Activated CD8-positive, alpha-beta T cell treated with anti-CD3 and anti-CD28 coated beads for 36 hours (primary cell): ENCODE measurements around the gene BMP8B. TPM values are rescaled to one million over a fixed set of nuclear protein-coding genes. Genes with fewer than 3 reads are reported as not detected.
"Not testable (repeated sequence)": the region's sequence is repeated elsewhere in the genome, so short reads cannot be mapped to it uniquely, and the experiment has no call there.

Source experiments
- ATAC-seq: fragments of 200-7000 bp; cut with Tn5 transposase; one replicate; pipeline ENCODE4 v1.10.0; 2021; ENCODE audit warnings: mild to moderate bottlenecking, moderate library complexity
- CTCF ChIA-PET: fragments of 350-600 bp; sonication (Branson Sonifier 250); formaldehyde crosslinking; loops from one replicate; lab custom pipeline; 2021; ENCODE audit warnings: antibody characterized with exemption; lab: Charles Lee
- POLR2A ChIA-PET: fragments of 350-600 bp; sonication (Branson Sonifier 250); formaldehyde crosslinking; loops from one replicate; lab custom pipeline; 2021; ENCODE audit warnings: antibody characterized with exemption; lab: Charles Lee
- DNase-seq: peaks from one replicate; pipeline ENCODE4 v3.0.0-alpha.2; 2020
- H3K27ac Mint-ChIP-seq: one replicate; pipeline ENCODE4 v1.8.0; 2021; ENCODE audit warnings: mild to moderate bottlenecking, mixed read lengths
- H3K27me3 Mint-ChIP-seq: one replicate; pipeline ENCODE4 v1.8.0; 2021; ENCODE audit warnings: mixed read lengths
- H3K36me3 Mint-ChIP-seq: one replicate; pipeline ENCODE4 v1.8.0; 2021; ENCODE audit warnings: low read depth, mixed read lengths
- H3K4me1 Mint-ChIP-seq: one replicate; pipeline ENCODE4 v1.8.0; 2021; ENCODE audit warnings: low read depth, mixed read lengths
- H3K4me3 Mint-ChIP-seq: one replicate; pipeline ENCODE4 v1.8.0; 2021; ENCODE audit warnings: mild to moderate bottlenecking, moderate library complexity, mixed read lengths
- H3K9me3 Mint-ChIP-seq: one replicate; pipeline ENCODE4 v1.8.0; 2021; ENCODE audit warnings: mixed read lengths
- intact Hi-C: fragments of 100-400 bp; cut with micrococcal nuclease; formaldehyde crosslinking; loops from one replicate; pipeline ENCODE4 v1.10.0; 2022
- total RNA-seq, 2 experiments: library from RNA; stranded (reverse); gene quantifications; one replicate each; pipeline ENCODE4 v1.2.3, GENCODE V29; 2021
- TF ChIP-seq, protein P1 (sequence below): fragments of 200-600 bp; IDR thresholded peaks from one replicate; pipeline ENCODE4 v1.8.0; 2022; ENCODE audit warnings: antibody characterized with exemption, mild to moderate bottlenecking

Gene BMP8B
- total RNA-seq, 2 experiments from 2014 or later: 0.36 to 0.51 TPM

DNA sequence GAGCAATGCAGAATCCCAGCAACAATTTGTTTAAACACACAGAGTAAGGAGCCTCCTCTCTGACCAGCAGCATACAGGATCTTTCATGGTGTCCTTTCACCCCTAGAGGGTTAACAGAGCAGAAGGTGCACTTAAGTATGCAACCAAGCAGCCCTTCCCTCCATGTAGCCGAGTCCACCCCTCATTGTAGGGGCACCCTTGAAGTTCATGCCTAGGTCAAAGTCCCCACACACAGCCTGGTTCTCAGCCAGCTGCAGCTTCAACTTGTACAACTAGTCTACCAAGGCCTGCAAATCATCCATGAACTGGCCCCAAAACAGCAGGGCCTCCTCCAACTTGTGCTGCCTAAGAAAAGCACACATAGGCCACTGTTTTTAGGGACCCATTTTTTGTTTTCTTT lies 7.0 kb upstream of the BMP8B start:
- peaks cover 13% of the 10 kb centered on the region for H3K27me3 Mint-ChIP-seq
- no peaks in the 10 kb centered on the region for H3K9me3 Mint-ChIP-seq
- H3K27ac Mint-ChIP-seq: no peak overlapping the region
- intact Hi-C loops: loop anchor here (5.0 kb wide), 1 partner anchor 188 kb away; no protein-coding TSS in a partner anchor
- CTCF ChIA-PET: no interaction called here
- peaks cover 8% of the 10 kb centered on the region for H3K4me1 Mint-ChIP-seq
- TF ChIP-seq, protein P1, sequence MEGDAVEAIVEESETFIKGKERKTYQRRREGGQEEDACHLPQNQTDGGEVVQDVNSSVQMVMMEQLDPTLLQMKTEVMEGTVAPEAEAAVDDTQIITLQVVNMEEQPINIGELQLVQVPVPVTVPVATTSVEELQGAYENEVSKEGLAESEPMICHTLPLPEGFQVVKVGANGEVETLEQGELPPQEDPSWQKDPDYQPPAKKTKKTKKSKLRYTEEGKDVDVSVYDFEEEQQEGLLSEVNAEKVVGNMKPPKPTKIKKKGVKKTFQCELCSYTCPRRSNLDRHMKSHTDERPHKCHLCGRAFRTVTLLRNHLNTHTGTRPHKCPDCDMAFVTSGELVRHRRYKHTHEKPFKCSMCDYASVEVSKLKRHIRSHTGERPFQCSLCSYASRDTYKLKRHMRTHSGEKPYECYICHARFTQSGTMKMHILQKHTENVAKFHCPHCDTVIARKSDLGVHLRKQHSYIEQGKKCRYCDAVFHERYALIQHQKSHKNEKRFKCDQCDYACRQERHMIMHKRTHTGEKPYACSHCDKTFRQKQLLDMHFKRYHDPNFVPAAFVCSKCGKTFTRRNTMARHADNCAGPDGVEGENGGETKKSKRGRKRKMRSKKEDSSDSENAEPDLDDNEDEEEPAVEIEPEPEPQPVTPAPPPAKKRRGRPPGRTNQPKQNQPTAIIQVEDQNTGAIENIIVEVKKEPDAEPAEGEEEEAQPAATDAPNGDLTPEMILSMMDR: no peak
- H3K36me3 Mint-ChIP-seq: no peaks in the 10 kb centered on the region
- no peak for DNase-seq
- POLR2A ChIA-PET: no interaction called here
- H3K4me3 Mint-ChIP-seq: no peak overlapping the region
- no peak for ATAC-seq

DNA sequence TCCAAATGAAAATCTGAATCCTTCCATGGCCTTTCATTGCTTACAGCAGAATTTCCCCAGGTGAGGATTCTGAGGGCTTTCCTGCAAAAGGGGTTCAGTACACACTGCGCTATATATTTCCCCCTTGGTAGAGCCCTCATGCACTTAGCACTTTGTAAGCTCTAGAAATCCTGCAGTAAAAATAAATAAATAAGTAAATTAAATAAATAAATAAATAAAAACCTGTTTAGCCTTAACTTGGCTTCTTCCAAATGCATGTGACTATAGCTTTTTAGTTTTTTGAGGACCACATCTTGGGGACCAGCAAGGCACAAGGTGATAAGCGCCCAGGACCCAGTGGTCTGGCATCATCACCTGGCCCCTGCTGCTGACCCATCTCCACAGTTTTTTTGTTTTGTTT lies 3.2 kb upstream of the BMP8B start:
- TF ChIP-seq, protein P1: no peak
- ChIA-PET POLR2A (no interaction called here), CTCF (no interaction called here)
- DNase-seq: no peak
- H3K27ac Mint-ChIP-seq: no peak overlapping the region
- ATAC-seq: no peak
- no peak overlapping the region for H3K4me3 Mint-ChIP-seq
- peaks cover 2% of the 10 kb centered on the region for H3K4me1 Mint-ChIP-seq
- H3K27me3 Mint-ChIP-seq: peaks cover 31% of the 10 kb centered on the region
- H3K9me3 Mint-ChIP-seq: no peaks in the 10 kb centered on the region
- no peaks in the 10 kb centered on the region for H3K36me3 Mint-ChIP-seq
- intact Hi-C loops: no loop called here

DNA sequence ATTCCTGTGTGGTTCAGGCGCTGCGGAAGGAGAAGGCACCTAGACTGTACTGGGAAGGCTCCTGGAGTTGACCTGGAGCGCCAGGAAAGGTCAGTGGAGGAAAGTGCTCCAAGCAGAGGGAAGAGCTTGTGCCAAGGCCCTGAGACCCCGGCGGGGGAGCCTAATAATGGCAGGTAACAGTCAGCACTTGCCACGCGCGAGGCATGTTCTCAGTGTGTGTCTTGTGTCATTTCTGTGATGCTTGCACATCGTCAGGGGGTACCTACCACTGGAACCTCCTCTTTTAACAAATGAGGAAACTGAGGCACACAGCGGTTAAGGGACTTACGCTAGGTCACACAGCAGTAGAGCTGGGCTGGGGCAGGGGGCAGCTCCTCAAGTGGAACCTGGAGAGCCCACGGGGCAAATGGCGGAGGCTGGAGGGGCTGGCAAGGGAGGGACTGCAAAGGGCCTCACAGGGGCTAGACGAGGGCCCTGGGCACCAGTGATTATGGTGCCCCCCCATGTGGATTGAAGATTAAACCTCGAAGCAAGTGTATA lies 976 bp upstream of the BMP8B start:
- peak overlapping the region; percentile 72 for H3K4me3 Mint-ChIP-seq
- intact Hi-C loops: no loop called here
- ATAC-seq: no peak
- H3K27me3 Mint-ChIP-seq: peaks cover 36% of the 10 kb centered on the region
- no peaks in the 10 kb centered on the region for H3K36me3 Mint-ChIP-seq
- TF ChIP-seq, protein P1: no peak
- POLR2A ChIA-PET: interaction anchor here (1.1 to 1.3 kb wide), 2 partner anchors 9 to 285 kb away, joined by 3 to 4 read pairs; no protein-coding TSS in a partner anchor
- H3K9me3 Mint-ChIP-seq: no peaks in the 10 kb centered on the region
- no peaks in the 10 kb centered on the region for H3K4me1 Mint-ChIP-seq
- CTCF ChIA-PET: interaction anchor here (0.9 to 2.8 kb wide), 2 partner anchors 10 to 86 kb away, joined by 4 to 13 read pairs; no protein-coding TSS in a partner anchor
- DNase-seq: no peak
- peak overlapping the region; percentile 3 for H3K27ac Mint-ChIP-seq

DNA sequence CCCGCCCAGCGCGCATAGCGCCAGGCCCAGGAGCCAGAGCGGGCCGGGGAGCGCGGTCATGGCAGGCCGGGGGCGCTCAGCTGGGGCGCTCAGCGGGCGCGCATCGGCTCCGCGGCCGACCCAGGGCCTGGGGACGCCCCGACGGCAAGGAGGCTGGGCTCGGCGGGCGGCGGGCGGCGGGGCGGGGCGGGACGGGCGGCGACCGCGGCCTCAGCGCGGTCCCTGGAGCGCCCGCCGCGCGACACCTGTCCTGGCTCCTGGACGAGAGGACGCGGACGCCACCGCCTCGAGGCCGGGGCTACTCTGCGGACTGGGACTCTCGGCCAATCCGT lies 273 bp downstream of the BMP8B start:
- intact Hi-C loops: no loop called here
- peaks cover 36% of the 10 kb centered on the region for H3K27me3 Mint-ChIP-seq
- ChIA-PET POLR2A (interaction anchor here (1.3 kb wide), 1 partner anchor 10 kb away, joined by 4 read pairs; no protein-coding TSS in a partner anchor), CTCF (interaction anchor here (2.8 kb wide), 1 partner anchor 11 kb away, joined by 13 read pairs; no protein-coding TSS in a partner anchor)
- H3K4me3 Mint-ChIP-seq: no peak overlapping the region
- no peak overlapping the region for H3K27ac Mint-ChIP-seq
- H3K36me3 Mint-ChIP-seq: no peaks in the 10 kb centered on the region
- ATAC-seq (peak; percentile 41), DNase-seq (no peak)
- TF ChIP-seq, protein P1: no peak
- no peaks in the 10 kb centered on the region for H3K4me1 Mint-ChIP-seq
- no peaks in the 10 kb centered on the region for H3K9me3 Mint-ChIP-seq

DNA sequence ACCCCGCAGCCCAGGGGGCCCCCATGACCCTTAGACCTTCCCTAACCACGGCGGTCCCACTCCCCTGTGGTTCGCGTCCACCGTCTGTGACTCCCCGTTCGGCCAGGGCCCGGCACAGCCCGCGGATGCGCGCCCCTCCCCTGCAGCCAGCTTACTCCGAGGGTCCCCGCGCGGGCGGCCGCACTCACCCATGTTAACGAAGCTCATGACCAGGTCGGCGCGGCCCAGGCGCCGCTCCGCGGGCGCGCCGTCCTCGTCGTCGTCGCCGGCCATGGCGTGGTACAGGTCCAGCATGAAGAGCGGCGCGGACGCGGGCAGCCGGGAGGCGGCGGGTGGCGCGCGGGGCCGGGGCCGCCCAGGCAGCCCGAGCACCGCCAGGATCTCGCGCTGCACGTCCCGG lies 701 bp downstream of the BMP8B start:
- H3K4me3 Mint-ChIP-seq: peak overlapping the region; percentile 22
- DNase-seq, H3K27ac Mint-ChIP-seq, H3K4me1 Mint-ChIP-seq, intact Hi-C loops, ATAC-seq, POLR2A ChIA-PET, H3K9me3 Mint-ChIP-seq, H3K36me3 Mint-ChIP-seq: not testable (repeated sequence)
- peaks cover 36% of the 10 kb centered on the region for H3K27me3 Mint-ChIP-seq
- CTCF ChIA-PET: interaction anchor here (1.9 kb wide), 1 partner anchor 10 kb away, joined by 6 read pairs; no protein-coding TSS in a partner anchor
